HG03139 (cell line): ENCODE results near the gene GJB3.

ENCODE experiments used
- ATAC-seq: cut with Tn5 transposase; IDR thresholded peaks from one replicate; pipeline ENCODE4 v1.9.1; 2021; ENCODE audit not compliant: unreplicated experiment

GJB3 gene

DNA sequence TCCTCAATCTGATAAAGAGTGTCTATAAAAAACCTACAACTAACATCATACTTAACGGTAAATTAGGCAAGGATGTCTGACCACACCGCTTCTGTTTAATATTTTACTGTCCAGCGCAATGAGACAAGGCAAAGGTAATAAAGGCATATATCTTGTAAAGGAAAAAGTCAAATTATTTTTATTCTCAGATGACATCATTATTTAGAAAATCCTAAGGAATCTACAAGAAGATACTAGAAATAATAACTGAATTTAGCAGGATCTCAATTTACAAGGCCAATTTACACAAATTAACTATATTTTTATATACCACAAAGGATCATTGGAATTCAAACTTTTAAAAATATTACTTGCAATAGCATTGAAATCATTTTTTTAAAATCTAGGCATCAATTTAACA, 41.2 kb downstream of the GJB3 start:
- no peak for ATAC-seq

DNA sequence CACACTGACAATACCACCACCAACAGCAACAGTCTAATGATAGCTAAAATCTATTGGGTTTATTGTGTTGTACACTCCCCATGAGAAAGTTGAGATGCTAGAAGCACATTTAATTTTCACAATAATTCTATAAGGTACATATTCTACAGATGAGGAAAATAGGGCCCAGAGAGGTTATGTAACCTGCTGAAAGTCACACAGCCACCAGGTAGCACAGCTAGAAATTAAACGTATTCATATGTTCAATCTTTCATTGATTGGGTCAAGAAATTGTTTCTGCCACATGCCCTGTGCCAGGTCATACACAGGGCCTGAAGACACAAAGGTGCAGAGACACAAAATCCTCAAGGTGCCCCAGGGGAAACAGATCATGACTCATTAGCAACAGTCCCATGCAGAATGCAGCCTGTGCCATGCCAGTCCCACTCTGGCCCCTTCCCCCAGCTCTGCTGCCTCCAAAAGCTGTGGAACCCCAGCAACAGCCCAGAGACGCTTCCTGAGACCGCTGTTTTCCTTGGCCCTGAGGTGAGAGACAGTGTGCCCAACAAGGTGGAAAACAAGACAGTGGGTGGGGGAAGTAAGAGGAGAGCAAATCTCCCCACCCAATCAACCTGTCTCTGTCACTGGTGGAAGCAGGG, 43.9 kb downstream of the GJB3 start:
- no peak for ATAC-seq

DNA sequence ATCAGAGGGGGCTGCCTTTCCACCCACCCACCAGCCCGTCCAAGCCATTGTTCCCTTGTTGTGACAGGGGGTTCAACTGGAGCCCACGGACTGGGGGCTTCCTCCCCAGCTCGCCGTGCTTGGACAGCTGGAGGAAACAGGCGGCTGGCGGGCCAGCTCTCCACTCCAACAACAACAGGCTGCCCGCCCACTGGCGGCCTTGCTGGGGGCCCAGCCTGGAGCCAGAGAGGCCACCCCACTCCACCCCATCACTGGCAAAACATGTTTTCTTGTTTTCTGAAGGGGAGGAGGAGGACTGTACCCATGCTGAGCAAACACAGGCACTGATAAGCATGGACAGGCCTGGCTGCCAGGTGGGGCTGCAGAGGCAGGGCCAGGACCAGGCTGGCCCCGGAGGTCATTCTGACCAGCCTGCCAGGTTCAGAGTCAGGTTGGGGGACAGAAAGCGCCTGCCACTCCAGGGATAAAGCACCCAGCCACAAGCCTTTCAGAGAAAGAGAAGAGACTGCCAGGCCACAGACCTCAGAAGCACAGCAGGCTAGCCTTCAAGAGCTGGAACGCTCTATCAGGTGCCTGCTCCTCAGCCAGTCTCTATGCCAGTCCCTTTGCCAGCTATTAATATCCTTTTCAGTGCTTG, 44.6 kb downstream of the GJB3 start:
- ATAC-seq = no peak

DNA sequence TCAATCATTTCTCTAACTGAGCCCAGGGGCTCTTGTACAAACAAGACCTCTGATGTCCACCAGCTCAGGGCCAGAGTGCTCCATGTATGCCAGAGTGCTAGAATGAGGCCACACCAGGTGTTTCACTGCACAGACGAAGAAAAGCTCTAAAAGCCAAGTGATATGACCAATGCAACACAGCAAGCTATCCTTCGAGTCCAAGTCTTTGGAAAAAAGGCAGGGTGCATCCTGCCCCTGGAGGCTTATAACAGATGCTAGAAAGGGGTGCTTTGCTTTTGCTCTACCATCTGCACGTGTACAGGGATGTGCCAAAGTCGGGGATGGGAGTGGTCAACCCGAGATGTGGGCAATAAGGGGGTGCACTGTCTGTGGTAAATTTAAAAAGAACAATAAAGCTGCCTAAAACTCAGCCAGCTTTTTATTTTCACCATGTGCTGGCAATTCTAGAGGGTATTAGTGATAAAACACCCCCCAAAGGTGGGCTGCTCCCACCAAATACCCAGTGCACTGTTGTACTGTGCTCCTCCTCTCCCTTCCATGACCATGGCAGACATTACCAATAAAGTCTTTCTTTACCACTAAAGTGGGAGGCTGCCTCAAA, 46.4 kb downstream of the GJB3 start:
- no peak for ATAC-seq

DNA sequence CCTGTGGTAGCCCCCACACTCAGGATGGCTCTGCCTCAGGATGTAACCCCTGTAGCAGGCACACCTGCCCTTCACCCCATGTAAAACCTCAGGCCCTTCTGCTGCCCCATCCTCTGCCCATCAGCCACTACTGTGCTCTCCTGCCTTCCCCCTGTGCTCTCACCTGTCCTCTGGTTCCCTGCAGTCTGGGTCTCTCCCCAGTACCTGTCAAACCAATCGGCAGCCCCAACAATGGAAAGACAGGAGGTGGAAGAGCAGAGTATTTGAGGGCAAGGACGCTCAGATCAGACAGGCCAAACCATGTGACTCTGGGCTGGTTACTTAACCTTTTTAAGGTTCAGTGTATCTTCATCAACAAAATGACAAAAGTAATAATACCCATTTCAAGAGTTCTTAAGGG, 47.6 kb downstream of the GJB3 start:
- no peak for ATAC-seq

DNA sequence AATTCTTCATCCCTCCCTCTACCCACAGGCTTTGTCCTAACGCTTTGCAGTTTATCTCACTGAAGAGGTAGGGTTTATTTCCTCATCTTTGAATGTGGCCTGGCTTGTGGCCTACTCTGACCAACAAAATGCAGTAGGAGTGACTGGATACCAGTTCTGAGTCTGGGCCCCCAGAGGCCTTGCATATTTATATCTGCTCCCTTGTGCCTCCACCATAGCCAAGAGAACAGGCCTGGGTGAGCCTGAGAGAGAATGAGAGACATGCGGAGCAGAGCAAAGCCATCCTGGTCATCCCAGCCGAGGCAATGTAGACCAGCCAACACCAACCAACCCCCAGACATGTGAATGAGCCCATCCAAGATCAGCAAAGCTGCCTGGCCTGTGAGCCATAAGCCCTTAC, 48.2 kb downstream of the GJB3 start:
- ATAC-seq = no peak

DNA sequence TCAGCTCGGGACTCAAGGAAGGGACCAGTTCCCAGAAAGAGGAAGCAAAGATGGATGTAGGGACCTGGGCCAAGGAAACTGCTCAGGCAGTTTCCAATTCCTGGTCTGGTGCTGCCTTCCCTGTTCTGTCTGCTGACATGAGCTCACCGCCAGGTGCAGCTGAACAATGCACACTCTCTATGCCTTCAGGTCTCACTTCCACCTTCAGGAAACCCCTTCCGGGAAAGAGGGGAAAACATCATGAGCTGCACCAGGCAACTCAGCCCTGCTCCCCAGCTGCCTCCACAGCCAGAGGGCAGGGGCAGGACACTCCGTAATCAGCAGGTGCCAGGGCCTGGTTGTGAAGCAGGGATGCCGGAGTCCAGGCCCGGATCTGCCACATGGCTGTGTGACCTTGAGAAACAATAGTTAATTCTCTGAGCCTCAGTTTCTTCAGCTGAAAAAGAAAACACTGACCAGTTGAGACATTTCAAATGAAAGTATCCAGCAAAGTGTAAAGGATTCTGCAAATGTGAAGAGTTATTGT, 50.8 kb downstream of the GJB3 start:
- no peak for ATAC-seq

DNA sequence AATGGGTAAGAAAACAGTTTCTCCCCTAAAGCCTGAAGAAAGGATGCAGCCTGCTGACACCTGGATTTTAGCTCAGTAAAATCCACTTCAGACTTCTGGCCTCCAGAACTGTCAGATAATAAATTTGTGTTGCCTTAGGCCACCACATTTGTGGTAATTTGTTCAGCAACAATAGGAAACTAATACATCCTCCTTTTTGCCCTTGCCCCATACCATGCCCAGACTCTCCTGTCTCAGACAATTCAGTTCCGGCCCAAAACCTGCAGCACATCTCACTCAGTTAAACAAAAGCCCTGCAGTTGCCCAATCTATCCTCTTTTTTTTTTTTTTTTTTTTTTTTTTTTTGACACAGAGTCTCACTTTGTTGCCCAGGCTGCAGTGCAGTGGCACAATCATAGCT, 52.7 kb downstream of the GJB3 start:
- no peak for ATAC-seq
